Endothelial cell of umbilical vein (primary cell): ENCODE data around the gene GLDC. TPM values are rescaled to one million over a fixed set of nuclear protein-coding genes. Genes with fewer than 3 reads are reported as not detected.

Source experiments
- BruUV-seq: library from RNA; stranded (reverse); fragments of 400-500 nt; replicated peaks from 2 replicates; lab custom pipeline; 2021; lab: Mats Ljungman, UMichigan
- CTCF ChIA-PET: fragments of 300-600, 350-600 bp; sonication (Branson Sonifier 250); formaldehyde crosslinking; loops from one replicate; lab custom pipeline; 2021; ENCODE audit warnings: antibody characterized with exemption, inconsistent platforms; lab: Charles Lee
- POLR2A ChIA-PET: fragments of 300-600, 350-600 bp; sonication (Branson Sonifier 250); formaldehyde crosslinking; loops from one replicate; lab custom pipeline; 2021; ENCODE audit warnings: antibody characterized with exemption, inconsistent platforms; lab: Charles Lee
- DNase-seq: peaks from one replicate; pipeline ENCODE4 v3.0.0-alpha.2; 2011; ENCODE audit warnings: low read depth, low spot score
- FAIRE-seq: peaks from 2 replicates; lab custom pipeline; 2011; peaks lifted over from hg19 to GRCh38; lab: Jason Lieb, UNC
- H2AFZ ChIP-seq: 2 replicates; pipeline ENCODE4 v1.6.0; 2012; ENCODE audit warnings: low read depth, low read length, control low read depth, inconsistent platforms
- H3K27ac ChIP-seq: 2 replicates; pipeline ENCODE4 v1.5.1; 2011; ENCODE audit warnings: low read depth, mild to moderate bottlenecking, control low read depth, low read length, moderate library complexity; ENCODE audit not compliant: insufficient read depth
- H3K27me3 ChIP-seq, 2 experiments: 2 replicates each; pipeline versions ENCODE4 v1.6.0 to v1.6.1; 2011; ENCODE audit warnings: low read length in 2 of 2, mixed read lengths in 1 of 2; ENCODE audit not compliant: control insufficient read depth in 2 of 2, insufficient read depth in 2 of 2
- H3K36me3 ChIP-seq, 2 experiments: 2 replicates in 1 of 2; 3 replicates in 1 of 2; pipeline ENCODE4 v1.5.1; 2011; ENCODE audit warnings: low read length in 2 of 2, mild to moderate bottlenecking in 1 of 2, moderate library complexity in 1 of 2; ENCODE audit not compliant: control insufficient read depth in 2 of 2, insufficient read depth in 2 of 2; ENCODE audit errors: extremely low read depth in 1 of 2
- H3K4me1 ChIP-seq: 3 replicates; pipeline ENCODE4 v1.5.1; 2011; ENCODE audit warnings: mild to moderate bottlenecking, low read length; ENCODE audit not compliant: control insufficient read depth, insufficient read depth; ENCODE audit errors: extremely low read depth
- H3K4me2 ChIP-seq: 2 replicates; pipeline ENCODE4 v1.6.1; 2011; ENCODE audit warnings: low read length, control low read depth, mixed read lengths; ENCODE audit not compliant: insufficient read depth
- H3K4me3 ChIP-seq, 3 experiments: fragments of 200-600 bp in 1 of 3; sonication (generic), shearing (Covaris generic) in 1 of 3; replicated peaks in 1 of 3; 2 replicates each; pipeline ENCODE4 v1.5.1; 2011 to 2016; ENCODE audit warnings: control low read depth in 3 of 3, low read length in 3 of 3, mild to moderate bottlenecking in 2 of 3, inconsistent platforms in 1 of 3, low read depth in 1 of 3, moderate library complexity in 1 of 3; ENCODE audit not compliant: insufficient read depth in 1 of 3
- H3K79me2 ChIP-seq: 2 replicates; pipeline ENCODE4 v1.6.0; 2012; ENCODE audit warnings: low read length, inconsistent platforms; ENCODE audit not compliant: control insufficient read depth, insufficient read depth
- H3K9ac ChIP-seq: replicated peaks from 2 replicates; pipeline ENCODE3; 2011; ENCODE audit warnings: low read length, control low read depth; ENCODE audit not compliant: insufficient read depth; ENCODE audit errors: extremely low read depth
- H3K9me1 ChIP-seq: replicated peaks from 3 replicates; pipeline ENCODE4 v1.6.0; 2011; ENCODE audit warnings: mild to moderate bottlenecking, low read length; ENCODE audit not compliant: control insufficient read depth, insufficient read depth; ENCODE audit errors: extremely low read depth
- H3K9me3 ChIP-seq: replicated peaks from 2 replicates; pipeline ENCODE4 v1.5.1; 2012; ENCODE audit warnings: low read length, inconsistent platforms; ENCODE audit not compliant: control insufficient read depth, insufficient read depth
- H4K20me1 ChIP-seq: replicated peaks from 2 replicates; pipeline ENCODE3; 2011; ENCODE audit warnings: mild to moderate bottlenecking, low read length; ENCODE audit not compliant: control insufficient read depth, insufficient read depth; ENCODE audit errors: extremely low read depth
- CTCF ChIP-seq, 2 donors: IDR thresholded peaks; 1 replicate in 1 of 2; 2 replicates in 1 of 2; pipeline ENCODE4 v1.5.1; 2011; ENCODE audit warnings: low read length in 2 of 2, mild to moderate bottlenecking in 2 of 2, moderate library complexity in 2 of 2, control low read depth in 1 of 2, inconsistent platforms in 1 of 2, low read depth in 1 of 2; ENCODE audit not compliant: insufficient read depth in 1 of 2; ENCODE audit errors: extremely low read depth in 1 of 2
- EZH2 ChIP-seq: IDR thresholded peaks from 2 replicates; pipeline ENCODE4 v1.6.1; 2012; ENCODE audit warnings: borderline replicate concordance, low read depth, mild to moderate bottlenecking, moderate library complexity, low read length, inconsistent platforms; ENCODE audit not compliant: severe bottlenecking
- FOS ChIP-seq: IDR thresholded peaks from 2 replicates; pipeline ENCODE4 v1.6.1; 2011; ENCODE audit warnings: mild to moderate bottlenecking, low read length, moderate library complexity, borderline replicate concordance; ENCODE audit not compliant: insufficient read depth
- GATA2 ChIP-seq: IDR thresholded peaks from 2 replicates; pipeline ENCODE4 v1.7.0; 2011; ENCODE audit warnings: low read depth, mild to moderate bottlenecking, moderate library complexity, mixed read lengths, low read length; ENCODE audit not compliant: insufficient read length, insufficient read depth
- JUN ChIP-seq: IDR thresholded peaks from 2 replicates; pipeline ENCODE4 v1.6.1; 2011; ENCODE audit warnings: borderline replicate concordance, low read depth; ENCODE audit not compliant: insufficient read length, insufficient read depth
- MAX ChIP-seq: IDR thresholded peaks from 2 replicates; pipeline ENCODE4 v1.6.1; 2011; ENCODE audit not compliant: insufficient read depth, insufficient read length
- MYC ChIP-seq: IDR thresholded peaks from one replicate; pipeline ENCODE4 v1.6.1; 2011; ENCODE audit warnings: mild to moderate bottlenecking, low read depth, low read length
- POLR2A ChIP-seq: IDR thresholded peaks from 2 replicates; pipeline ENCODE4 v1.6.1; 2012; ENCODE audit warnings: low read depth, mild to moderate bottlenecking, control low read depth, low read length
- POLR2AphosphoS5 ChIP-seq: IDR thresholded peaks from 2 replicates; pipeline ENCODE4 v1.6.1; 2012; ENCODE audit warnings: low read depth, mild to moderate bottlenecking, control low read depth, low read length, moderate library complexity; ENCODE audit not compliant: insufficient read depth
- dilution Hi-C: fragments of 300-500 bp; cut with MboI; formaldehyde crosslinking; loops from one replicate; pipeline ENCODE4 v1.15.0; 2019; ENCODE audit warnings: low sequenced_read_pairs; ENCODE audit not compliant: extremely low pct_ligation_motif_present
- intact Hi-C: fragments of 100-400 bp; cut with micrococcal nuclease; formaldehyde crosslinking; loops from one replicate; pipeline ENCODE4 v1.10.0; 2022
- polyA plus RNA-seq, 4 experiments: library from polyadenylated mRNA; depleted of rRNA in 3 of 4; stranded (reverse) in 3 of 4; unstranded in 1 of 4; fragments of >200 nt; gene quantifications; 2 replicates each; pipeline versions ENCODE4 v1.2.1 to v1.2.3, GENCODE V29; 2011 to 2012; ENCODE audit warnings: missing spikeins in 1 of 4
- total RNA-seq: library from RNA; stranded (reverse); gene quantifications from 2 replicates; pipeline ENCODE4 v1.2.3, GENCODE V29; 2021

GLDC gene
- total and polyA plus RNA-seq, 2 donors (not counting 3 experiments of a cell fraction or from before 2014, with no cell fraction given): 1.8 to 2.6 TPM

GRCh38 chr9:6553866-6554265 is 91.7 kb downstream of the GLDC start:
- Histone ChIP-seq H3K4me2 (peak overlapping the region; percentile 94), H2AFZ (peak overlapping the region; percentile 49), H3K4me1 (peaks cover 60% of the 10 kb centered on the region), H3K79me2 (no peaks in the 10 kb centered on the region), H3K9ac (peak overlapping the region; percentile 92), H3K27ac (peak overlapping the region; percentile 99), H3K4me3 (no peak overlapping the region), H3K9me3 (no peaks in the 10 kb centered on the region), H3K27me3 (no peaks in the 10 kb centered on the region), H4K20me1 (no peaks in the 10 kb centered on the region), H3K36me3 (no peaks in the 10 kb centered on the region), H3K9me1 (no peaks in the 10 kb centered on the region)
- BruUV-seq: no TSS peak
- TF ChIP-seq JUN (no peak), FOS (no peak), POLR2A (no peak), POLR2AphosphoS5 (no peak), EZH2 (no peak), MAX (no peak), GATA2 (no peak), MYC (no peak), CTCF (IDR thresholded peaks at IDR 0.05; ENCODE audit: extremely low read depth in 1 of 2, insufficient read depth in 1 of 2, low read depth in 1 of 2, low read length in 2 of 2) (no peak)
- dilution Hi-C loops (no loop called here), intact Hi-C loops (loop anchor here (5.0 kb wide), 1 partner anchor 407 kb away; no protein-coding TSS in a partner anchor)
- POLR2A ChIA-PET: interaction anchor here (0.6 kb wide), 1 partner anchor 300 kb away, joined by 5 read pairs; no protein-coding TSS in a partner anchor
- CTCF ChIA-PET: interaction anchor here (0.7 to 2.8 kb wide), 5 partner anchors 11 to 72 kb away, joined by 3 to 46 read pairs (median 4); no protein-coding TSS in a partner anchor
- no peak for DNase-seq
- peak; percentile 4 for FAIRE-seq
